HepG2 (cell line): ENCODE results near the gene RPS6KA2. TPM values are rescaled to one million over a fixed set of nuclear protein-coding genes. Genes with fewer than 3 reads are reported as not detected.

Experiments
- ATAC-seq: fragments of 200-7000 bp; cut with Tn5 transposase; 3 replicates; pipeline ENCODE4 v1.9.1; 2020; ENCODE audit warnings: mild to moderate bottlenecking, moderate library complexity
- BruUV-seq: library from RNA; stranded (reverse); fragments of 400-500 nt; replicated peaks from 2 replicates; lab custom pipeline; 2021; lab: Mats Ljungman, UMichigan
- CTCF ChIA-PET: fragments of 300-600 bp; formaldehyde crosslinking; extraction: SDS; loops from one replicate; lab custom pipeline; 2021; ENCODE audit warnings: low total read pairs, inconsistent platforms, low intra/inter-chr PET ratio; lab: Yijun Ruan, JAX
- POLR2A ChIA-PET: fragments of 350-600 bp; sonication (Branson Sonifier 250); formaldehyde crosslinking; loops from one replicate; lab custom pipeline; 2020; ENCODE audit warnings: antibody characterized with exemption, inconsistent platforms; lab: Yijun Ruan, JAX
- DNase-seq: peaks from one replicate; pipeline ENCODE4 v3.0.0-alpha.2; 2015; ENCODE audit warnings: low spot score
- FAIRE-seq: peaks from 3 replicates; lab custom pipeline; 2011; peaks lifted over from hg19 to GRCh38; lab: Jason Lieb, UNC
- H2AFZ ChIP-seq: one replicate; pipeline ENCODE4 v1.6.1; 2011; ENCODE audit warnings: low read length, inconsistent platforms
- H3K27ac ChIP-seq: fragments of 300-600 bp; 3 replicates; pipeline ENCODE4 v1.8.0; 2011; ENCODE audit warnings: mixed run types, mild to moderate bottlenecking, mixed read lengths, low read length, inconsistent platforms; ENCODE audit not compliant: insufficient read depth; ENCODE audit errors: extremely low read length
- H3K27me3 ChIP-seq, 2 experiments: fragments of 200-600 bp in 1 of 2; 2 replicates in 1 of 2; 3 replicates in 1 of 2; pipeline versions ENCODE4 v1.6.0 to v1.8.0; 2011; ENCODE audit warnings: low read length in 2 of 2, mild to moderate bottlenecking in 2 of 2, moderate library complexity in 2 of 2, inconsistent platforms in 1 of 2; ENCODE audit not compliant: insufficient read depth in 2 of 2, control insufficient read depth in 1 of 2
- H3K36me3 ChIP-seq, 2 experiments: fragments of 200-600 bp in 1 of 2; replicated peaks in 1 of 2; 2 replicates in 1 of 2; 3 replicates in 1 of 2; pipeline versions ENCODE4 v1.5.1 to v1.8.0; 2011; ENCODE audit warnings: low read length in 2 of 2, inconsistent platforms in 1 of 2; ENCODE audit not compliant: insufficient read depth in 2 of 2, control insufficient read depth in 1 of 2
- H3K4me1 ChIP-seq: 2 replicates; pipeline ENCODE4 v1.5.1; 2012; ENCODE audit warnings: low read length, inconsistent platforms; ENCODE audit not compliant: insufficient read depth
- H3K4me2 ChIP-seq: 2 replicates; pipeline ENCODE4 v1.6.0; 2011; ENCODE audit warnings: low read depth, low read length, inconsistent platforms
- H3K4me3 ChIP-seq, 3 experiments: fragments of 200-600 bp in 1 of 3; sonication (generic), shearing (Covaris generic) in 1 of 3; replicated peaks in 1 of 3; 2 replicates each; pipeline ENCODE4 v1.5.1; 2011 to 2016; ENCODE audit warnings: low read length in 3 of 3, inconsistent platforms in 2 of 3, low read depth in 2 of 3, mild to moderate bottlenecking in 2 of 3, control low read depth in 1 of 3, mixed read lengths in 1 of 3; ENCODE audit not compliant: insufficient read depth in 1 of 3
- H3K79me2 ChIP-seq: one replicate; pipeline ENCODE4 v1.6.1; 2011; ENCODE audit warnings: low read length, inconsistent platforms; ENCODE audit not compliant: insufficient read depth
- H3K9ac ChIP-seq: 2 replicates; pipeline ENCODE4 v1.6.0; 2011; ENCODE audit warnings: mild to moderate bottlenecking, low read depth, low read length, inconsistent platforms; ENCODE audit not compliant: insufficient read depth
- H3K9me3 ChIP-seq: 2 replicates; pipeline ENCODE4 v1.5.1; 2012; ENCODE audit warnings: mild to moderate bottlenecking, low read length
- H4K20me1 ChIP-seq: 2 replicates; pipeline ENCODE4 v1.6.0; 2011; ENCODE audit warnings: inconsistent platforms, mild to moderate bottlenecking, low read length, moderate library complexity; ENCODE audit not compliant: insufficient read depth
- CEBPB ChIP-seq: IDR thresholded peaks from 2 replicates; pipeline ENCODE4 v1.6.1; 2011; ENCODE audit warnings: low read depth, low read length, improper control_type of control experiment, borderline replicate concordance
- MXI1 ChIP-seq: IDR thresholded peaks from 3 replicates; pipeline ENCODE4 v1.6.1; 2012; ENCODE audit warnings: low read depth, low read length, inconsistent platforms, borderline replicate concordance
- SMARCE1 ChIP-seq: fragments of 450-650 bp; IDR thresholded peaks from 2 replicates; pipeline ENCODE4 v1.6.1; 2017; ENCODE audit warnings: borderline replicate concordance
- THYN1 ChIP-seq: sonication (generic); formaldehyde crosslinking; IDR thresholded peaks from 2 replicates; pipeline ENCODE4 v1.8.1; 2023; ENCODE audit warnings: low read depth, mild to moderate bottlenecking, moderate library complexity, missing genetic modification reagents, borderline replicate concordance
- WGBS: methylation state at CpG from one replicate; pipeline ENCODE4 v1.1.6; 2017; ENCODE audit warnings: low lambda C conversion rate; 5-methylcytosine and 5-hydroxymethylcytosine counted together
- in situ Hi-C: cut with HindIII; loops from 2 replicates; pipeline ENCODE4 v1.10.0; 2017; ENCODE audit warnings: low pct_unique_long_range_greater_than_20kb; ENCODE audit not compliant: extremely low pct_ligation_motif_present
- intact Hi-C: fragments of 100-400 bp; cut with micrococcal nuclease; formaldehyde crosslinking; loops from one replicate; pipeline ENCODE4 v1.10.0; 2022; ENCODE audit not compliant: unreplicated experiment
- polyA plus RNA-seq, 8 experiments: library from polyadenylated mRNA; depleted of rRNA in 3 of 8; stranded (reverse) in 7 of 8; unstranded in 1 of 8; fragments of >200 nt; fragmentation: Illumina TruSeq in 4 of 8; extraction: Trizol in 4 of 8; gene quantifications; 2 replicates each; pipeline versions ENCODE4 v1.2.1 to v1.2.3, GENCODE V29; 2011 to 2016; ENCODE audit warnings: low read depth in 4 of 8, missing spikeins in 1 of 8, mixed read lengths in 1 of 8; ENCODE audit not compliant: insufficient read depth in 1 of 8
- total RNA-seq, 5 experiments: library from RNA; depleted of rRNA; stranded (reverse); fragments of >200 nt; fragmentation: Illumina TruSeq; extraction: Trizol; gene quantifications; 2 replicates each; pipeline ENCODE4 v1.2.3, GENCODE V29; 2016; ENCODE audit warnings: low read depth in 1 of 5

The RPS6KA2 gene
- total and polyA plus RNA-seq, 2 of the 13 experiments (the other 11 are each of a cell fraction or from before 2014, with no cell fraction given) = 0.22 to 0.38 TPM

- H4K20me1 ChIP-seq = no peaks in the 10 kb centered on the region
- CTCF ChIA-PET = no interaction called here
- no peak for FAIRE-seq
- POLR2A ChIA-PET = no interaction called here
- no peak overlapping the region for H3K27ac ChIP-seq
- no peaks in the 10 kb centered on the region for H3K9me3 ChIP-seq
- no TSS peak for BruUV-seq
- peaks cover 10 to 73% of the 10 kb centered on the region in 2 experiments for H3K27me3 ChIP-seq
- in situ Hi-C loops (no loop called here), intact Hi-C loops (no loop called here)
- no peak overlapping the region for H3K4me3 ChIP-seq
- no peak overlapping the region for H2AFZ ChIP-seq
- H3K36me3 ChIP-seq = no peaks in the 10 kb centered on the region
- no peaks in the 10 kb centered on the region for H3K4me1 ChIP-seq
- 10% methylated on average over 4 of the region's 4 CpGs for WGBS
- TF ChIP-seq THYN1 (CRISPR knock-in tag) (no peak), CEBPB (0 out of 2 replicates have a peak, but pooled peaks have one; percentile 26)
- TF ChIP-seq, all 625 proteins: peak for 1
- DNase-seq (no peak), ATAC-seq (no peak)
- no peaks in the 10 kb centered on the region for H3K79me2 ChIP-seq
- no peak overlapping the region for H3K9ac ChIP-seq
- H3K4me2 ChIP-seq = no peak overlapping the region
Observed at GRCh38 chr6:166527849-166528248, 99.2 kb downstream of the RPS6KA2 start.

DNA sequence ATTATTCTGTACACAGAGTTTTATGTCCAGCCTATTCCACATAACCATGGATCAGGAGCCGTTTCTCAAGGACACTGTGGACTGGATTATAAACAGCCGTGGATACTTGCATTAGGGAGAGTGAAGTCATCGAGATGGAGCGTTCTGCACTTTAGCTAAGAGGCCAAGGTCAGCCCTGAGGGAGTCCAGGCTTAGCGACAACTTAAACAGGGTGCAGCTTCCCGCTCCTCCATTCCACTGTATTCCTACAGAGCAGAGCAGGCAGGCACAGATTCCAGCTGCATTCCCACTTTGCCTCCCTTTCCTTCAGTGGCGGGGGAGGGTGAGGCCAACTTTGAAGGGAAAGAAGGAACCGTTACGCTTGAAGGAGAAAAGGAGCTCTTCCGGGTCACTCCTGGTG, 100.1 kb downstream of the RPS6KA2 start:
- Histone ChIP-seq H4K20me1 (no peaks in the 10 kb centered on the region), H3K36me3 (no peaks in the 10 kb centered on the region), H3K27ac (no peak overlapping the region), H2AFZ (no peak overlapping the region), H3K4me3 (no peak overlapping the region), H3K79me2 (no peaks in the 10 kb centered on the region), H3K4me2 (no peak overlapping the region), H3K27me3 (peaks cover 10 to 70% of the 10 kb centered on the region in 2 experiments), H3K9ac (no peak overlapping the region), H3K9me3 (no peaks in the 10 kb centered on the region), H3K4me1 (no peaks in the 10 kb centered on the region)
- ChIA-PET CTCF (no interaction called here), POLR2A (no interaction called here)
- intact Hi-C loops (no loop called here), in situ Hi-C loops (no loop called here)
- BruUV-seq = no TSS peak
- no peak for DNase-seq
- no peak for FAIRE-seq
- ATAC-seq = no peak
- WGBS = 22% methylated on average over 10 of the region's 10 CpGs
- no peak for TF ChIP-seq MXI1
- TF ChIP-seq SMARCE1 = no peak
